Gastroesophageal sphincter (tissue), 4 donors: ENCODE data around the gene VPS13A. TPM values are rescaled to one million over a fixed set of nuclear protein-coding genes. Genes with fewer than 3 reads are reported as not detected.

Experiments
- ATAC-seq: fragments of 150-250 bp; one replicate; pipeline ENCODE4 v1.9.1; 2016; ENCODE audit warnings: mild to moderate bottlenecking, moderate library complexity
- H3K27ac ChIP-seq, 4 donors: fragments of 200-600 bp; sonication (generic) in 3 of 4; 1 replicate in 3 of 4; 2 replicates in 1 of 4; pipeline ENCODE4 v1.5.1; 2016 to 2019
- H3K27me3 ChIP-seq: fragments of 200-600 bp; sonication (generic); one replicate; pipeline ENCODE4 v1.5.1; 2019
- H3K36me3 ChIP-seq, 2 donors: fragments of 200-600 bp; sonication (generic); one replicate each; pipeline ENCODE4 v1.5.1; 2019; ENCODE audit warnings: control low read depth in 1 of 2
- H3K4me1 ChIP-seq, 3 donors: fragments of 200-600 bp; sonication (generic); 1 replicate in 2 of 3; 2 replicates in 1 of 3; pipeline ENCODE4 v1.5.1; 2016 to 2019; ENCODE audit warnings: control low read depth in 2 of 3
- H3K4me3 ChIP-seq, 2 donors: fragments of 200-600 bp; sonication (generic); one replicate each; pipeline ENCODE4 v1.5.1; 2019; ENCODE audit warnings: mild to moderate bottlenecking in 1 of 2, moderate library complexity in 1 of 2
- H3K9me3 ChIP-seq, 3 donors: fragments of 200-600 bp; sonication (generic); one replicate each; pipeline ENCODE4 v1.5.1; 2017 to 2019; ENCODE audit warnings: control low read depth in 2 of 3
- CTCF ChIP-seq, 4 experiments: fragments of 200-600 bp in 2 of 4; fragments of 450-650 bp in 2 of 4; sonication (generic) in 1 of 4; IDR thresholded peaks; one replicate each; pipeline ENCODE4 v1.5.1; 2017 to 2019; ENCODE audit warnings: antibody characterized with exemption in 4 of 4, mild to moderate bottlenecking in 2 of 4, moderate library complexity in 2 of 4
- EP300 ChIP-seq: sonication (generic); formaldehyde crosslinking; IDR thresholded peaks from one replicate; pipeline ENCODE4 v1.6.1; 2017; ENCODE audit warnings: antibody characterized with exemption, mild to moderate bottlenecking
- POLR2A ChIP-seq, 2 donors: fragments of 450-650 bp; IDR thresholded peaks; one replicate each; pipeline ENCODE4 v1.6.1; 2017; ENCODE audit warnings: antibody characterized with exemption in 2 of 2, mild to moderate bottlenecking in 2 of 2, moderate library complexity in 1 of 2
- POLR2AphosphoS5 ChIP-seq: sonication (generic); formaldehyde crosslinking; IDR thresholded peaks from one replicate; pipeline ENCODE4 v1.6.1; 2017; ENCODE audit warnings: antibody characterized with exemption
- WGBS, 2 donors: methylation state at CpG; one replicate each; pipeline ENCODE4 v1.1.5; 2018; ENCODE audit warnings: low coverage in 1 of 2; 5-methylcytosine and 5-hydroxymethylcytosine counted together
- total RNA-seq, 4 donors: library from RNA; depleted of rRNA; stranded (reverse); fragments of >200 nt; gene quantifications; one replicate each; pipeline ENCODE4 v1.1.0, GENCODE V29; 2016

The VPS13A gene
- total RNA-seq, 4 donors from 2014 or later, result 33.7 to 79.7 (median 42.6) TPM

GRCh38 chr9:77453825-77454647 lies 276.7 kb downstream of the VPS13A start:
- H3K4me3 ChIP-seq, result no peak overlapping the region
- H3K4me1 ChIP-seq, result peaks cover 0 to 15% (median 0%) of the 10 kb centered on the region in 3 donors
- H3K36me3 ChIP-seq, result no peaks in the 10 kb centered on the region
- ATAC-seq, result no peak
- H3K27ac ChIP-seq, result no peak overlapping the region
- 85 to 94% methylated on average over 6 to 14 of the region's 14 CpGs for WGBS, 2 donors
- TF ChIP-seq POLR2AphosphoS5 (no peak), EP300 (no peak), POLR2A (IDR thresholded peaks at IDR 0.05) (no peak), CTCF (IDR thresholded peaks at IDR 0.05) (no peak)
- no peaks in the 10 kb centered on the region for H3K9me3 ChIP-seq
- no peaks in the 10 kb centered on the region for H3K27me3 ChIP-seq

- Histone ChIP-seq H3K4me3 (no peak overlapping the region), H3K36me3 (no peaks in the 10 kb centered on the region), H3K4me1 (peaks cover 0 to 15% (median 0%) of the 10 kb centered on the region in 3 donors), H3K9me3 (no peaks in the 10 kb centered on the region), H3K27me3 (no peaks in the 10 kb centered on the region), H3K27ac (no peak overlapping the region)
- ATAC-seq, result no peak
- WGBS, 2 donors, result 80 to 93% methylated on average over 1 to 3 of the region's 3 CpGs
- TF ChIP-seq EP300 (no peak), POLR2AphosphoS5 (no peak)
Measured at GRCh38 chr9:77454663-77455062, 277.3 kb downstream of the VPS13A start.

- Histone ChIP-seq H3K4me1 (peaks cover 0 to 15% (median 0%) of the 10 kb centered on the region in 3 donors), H3K4me3 (no peak overlapping the region), H3K36me3 (no peaks in the 10 kb centered on the region), H3K27me3 (no peaks in the 10 kb centered on the region), H3K9me3 (no peaks in the 10 kb centered on the region), H3K27ac (no peak overlapping the region)
- 65% methylated on average over 7 to 8 of the region's 8 CpGs for WGBS, 2 donors
- ATAC-seq, result no peak
- TF ChIP-seq POLR2A (IDR thresholded peaks at IDR 0.05) (no peak), CTCF (IDR thresholded peaks at IDR 0.05) (peak in 1 of 4 experiments; percentile 38)
Measured at GRCh38 chr9:77455312-77455927, 278.1 kb downstream of the VPS13A start.

GRCh38 chr9:77456829-77457437 lies 279.6 kb downstream of the VPS13A start:
- TF ChIP-seq CTCF (IDR thresholded peaks at IDR 0.05) (peak; percentile 74 to 88 (median 82)), EP300 (no peak), POLR2AphosphoS5 (peak; percentile 18), POLR2A (IDR thresholded peaks at IDR 0.05) (no peak)
- H3K27ac ChIP-seq, result no peak overlapping the region
- peak; percentile 78 for ATAC-seq
- H3K9me3 ChIP-seq, result no peaks in the 10 kb centered on the region
- H3K36me3 ChIP-seq, result no peaks in the 10 kb centered on the region
- 15 to 22% methylated on average over 10 of the region's 10 CpGs for WGBS, 2 donors
- peaks cover 0 to 15% (median 0%) of the 10 kb centered on the region in 3 donors for H3K4me1 ChIP-seq
- no peak overlapping the region for H3K4me3 ChIP-seq
- H3K27me3 ChIP-seq, result no peaks in the 10 kb centered on the region

- Histone ChIP-seq H3K36me3 (no peaks in the 10 kb centered on the region), H3K4me1 (peaks cover 0 to 15% (median 0%) of the 10 kb centered on the region in 3 donors), H3K4me3 (no peak overlapping the region), H3K9me3 (no peaks in the 10 kb centered on the region), H3K27ac (no peak overlapping the region), H3K27me3 (no peaks in the 10 kb centered on the region)
- ATAC-seq, result peak; percentile 74
- TF ChIP-seq POLR2AphosphoS5 (no peak), CTCF (IDR thresholded peaks at IDR 0.05) (peak; percentile 63 to 90 (median 78)), EP300 (no peak), POLR2A (IDR thresholded peaks at IDR 0.05) (no peak)
- 68 to 80% methylated on average over 3 to 11 of the region's 15 CpGs for WGBS, 2 donors
Measured at GRCh38 chr9:77457916-77458592, 280.7 kb downstream of the VPS13A start.
